ENCODE measurements around the gene ARHGAP15. TPM values are rescaled to one million over a fixed set of nuclear protein-coding genes. Genes with fewer than 3 reads are reported as not detected.

ARHGAP15 gene
- polyA plus RNA-seq, 1 donor from 2014 or later = 0.30 TPM

GRCh38 chr2:143732871-143733270 is 603.7 kb downstream of the ARHGAP15 start:
- no peaks in the 10 kb centered on the region for H3K9me3 ChIP-seq (ENCODE audit: low read length)
- H3K79me2 ChIP-seq (replicated peaks; ENCODE audit: insufficient read depth, low read length) = no peaks in the 10 kb centered on the region
- TF ChIP-seq POLR2AphosphoS5 (IDR thresholded peaks at IDR 0.05) = no peak
- no peak for TF ChIP-seq CTCF (IDR thresholded peaks at IDR 0.05; ENCODE audit: poor library complexity, severe bottlenecking)
- no peak for TF ChIP-seq SMC3 (conservative IDR thresholded peaks at IDR 0.05; ENCODE audit: poor library complexity)
- no peak for TF ChIP-seq EP300 (conservative IDR thresholded peaks at IDR 0.05; ENCODE audit: poor library complexity, severe bottlenecking)
- TF ChIP-seq REST (IDR thresholded peaks at IDR 0.05; ENCODE audit: borderline replicate concordance) = no peak
- TF ChIP-seq RAD21 (conservative IDR thresholded peaks at IDR 0.05) = no peak
- no peak for TF ChIP-seq MXI1 (conservative IDR thresholded peaks at IDR 0.05; ENCODE audit: poor library complexity, severe bottlenecking)
- no peak for TF ChIP-seq EZH2 (IDR thresholded peaks at IDR 0.05; ENCODE audit: borderline replicate concordance, insufficient read depth, low read length, poor library complexity, severe bottlenecking)
- no peak for TF ChIP-seq TAF1 (IDR thresholded peaks at IDR 0.05; ENCODE audit: low read depth)
- no peaks in the 10 kb centered on the region for H3K9me2 ChIP-seq (ENCODE audit: insufficient read depth, low read length)
- no peaks in the 10 kb centered on the region for H3K27me3 ChIP-seq (ENCODE audit: insufficient read depth, low read depth, low read length)
- no peak overlapping the region for H3K9ac ChIP-seq (ENCODE audit: low read length)
- H3K4me3 ChIP-seq (ENCODE audit: low read length) = no peak overlapping the region
- no peak overlapping the region for H3K27ac ChIP-seq (ENCODE audit: low read length)
- no peaks in the 10 kb centered on the region for H3F3A ChIP-seq (ENCODE audit: insufficient read depth, low read length, poor library complexity, severe bottlenecking)
- H3K4me2 ChIP-seq (ENCODE audit: low read length) = no peak overlapping the region
- no peaks in the 10 kb centered on the region for H3K36me3 ChIP-seq (ENCODE audit: insufficient read depth, low read length)
- no peak overlapping the region for H2AFZ ChIP-seq (ENCODE audit: low read depth, low read length)
- H4K20me1 ChIP-seq (ENCODE audit: insufficient read depth) = no peaks in the 10 kb centered on the region

GRCh38 chr2:143734507-143734906 is 605.3 kb downstream of the ARHGAP15 start:
- no peaks in the 10 kb centered on the region for H3K36me3 ChIP-seq (ENCODE audit: insufficient read depth, low read length)
- no peak overlapping the region for H3K4me2 ChIP-seq (ENCODE audit: low read length)
- TF ChIP-seq TAF1 (IDR thresholded peaks at IDR 0.05; ENCODE audit: low read depth) (no peak), CTCF (IDR thresholded peaks at IDR 0.05; ENCODE audit: poor library complexity, severe bottlenecking) (no peak), MXI1 (conservative IDR thresholded peaks at IDR 0.05; ENCODE audit: poor library complexity, severe bottlenecking) (no peak), EP300 (conservative IDR thresholded peaks at IDR 0.05; ENCODE audit: poor library complexity, severe bottlenecking) (no peak), EZH2 (IDR thresholded peaks at IDR 0.05; ENCODE audit: borderline replicate concordance, insufficient read depth, low read length, poor library complexity, severe bottlenecking) (no peak), SMC3 (conservative IDR thresholded peaks at IDR 0.05; ENCODE audit: poor library complexity) (no peak), RAD21 (conservative IDR thresholded peaks at IDR 0.05) (no peak), REST (IDR thresholded peaks at IDR 0.05; ENCODE audit: borderline replicate concordance) (no peak), POLR2AphosphoS5 (IDR thresholded peaks at IDR 0.05) (no peak)
- H3K4me3 ChIP-seq (ENCODE audit: low read length) = no peak overlapping the region
- H3F3A ChIP-seq (ENCODE audit: insufficient read depth, low read length, poor library complexity, severe bottlenecking) = no peaks in the 10 kb centered on the region
- no peaks in the 10 kb centered on the region for H3K9me3 ChIP-seq (ENCODE audit: low read length)
- H3K79me2 ChIP-seq (replicated peaks; ENCODE audit: insufficient read depth, low read length) = no peaks in the 10 kb centered on the region
- H3K27me3 ChIP-seq (ENCODE audit: insufficient read depth, low read depth, low read length) = no peaks in the 10 kb centered on the region
- H3K27ac ChIP-seq (ENCODE audit: low read length) = no peak overlapping the region
- H3K9ac ChIP-seq (ENCODE audit: low read length) = no peak overlapping the region
- H2AFZ ChIP-seq (ENCODE audit: low read depth, low read length) = no peak overlapping the region
- no peaks in the 10 kb centered on the region for H3K9me2 ChIP-seq (ENCODE audit: insufficient read depth, low read length)
- no peaks in the 10 kb centered on the region for H4K20me1 ChIP-seq (ENCODE audit: insufficient read depth)
